T47D (cell line): ENCODE results near the gene GARRE1.

Experiments
- DNase-seq, 2 experiments: peaks; one replicate each; pipeline versions ENCODE4 v3.0.0 to v3.0.0-alpha.2; 2011 to 2012; ENCODE audit warnings: low read depth in 1 of 2, low spot score in 1 of 2
- JUND ChIP-seq: IDR thresholded peaks from 2 replicates; pipeline ENCODE4 v1.6.1; 2012; ENCODE audit warnings: low read depth
- in situ Hi-C: cut with HindIII; loops from 2 replicates; pipeline ENCODE4 v1.10.0; 2016; ENCODE audit warnings: low sequenced_read_pairs, low pct_unique_long_range_greater_than_20kb

Gene GARRE1

GRCh38 chr19:34298891-34299520 is 44.7 kb downstream of the GARRE1 start:
- in situ Hi-C loops: no loop called here
- TF ChIP-seq JUND: no peak
- DNase-seq: no peak

DNA sequence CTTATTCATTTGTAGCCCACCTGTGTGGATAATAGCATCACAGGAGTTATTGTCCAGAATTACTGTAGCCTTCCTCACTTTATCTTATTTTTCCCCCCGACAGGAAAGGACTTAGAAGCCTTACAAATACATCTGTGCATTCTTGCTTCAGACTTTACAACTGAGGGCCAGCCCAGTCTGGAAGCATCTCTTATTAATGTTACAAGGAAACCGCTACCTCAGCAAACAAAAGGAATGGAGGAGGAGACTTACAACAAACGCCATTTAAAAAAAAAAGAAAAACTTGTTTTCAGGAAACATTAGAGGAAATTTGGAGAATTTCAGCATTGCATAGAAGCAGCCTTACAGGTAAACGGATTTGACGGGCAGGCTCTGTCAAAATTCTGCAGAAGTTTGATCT is 45.2 kb downstream of the GARRE1 start:
- DNase-seq: no peak
- TF ChIP-seq JUND: no peak
- in situ Hi-C loops: no loop called here

DNA sequence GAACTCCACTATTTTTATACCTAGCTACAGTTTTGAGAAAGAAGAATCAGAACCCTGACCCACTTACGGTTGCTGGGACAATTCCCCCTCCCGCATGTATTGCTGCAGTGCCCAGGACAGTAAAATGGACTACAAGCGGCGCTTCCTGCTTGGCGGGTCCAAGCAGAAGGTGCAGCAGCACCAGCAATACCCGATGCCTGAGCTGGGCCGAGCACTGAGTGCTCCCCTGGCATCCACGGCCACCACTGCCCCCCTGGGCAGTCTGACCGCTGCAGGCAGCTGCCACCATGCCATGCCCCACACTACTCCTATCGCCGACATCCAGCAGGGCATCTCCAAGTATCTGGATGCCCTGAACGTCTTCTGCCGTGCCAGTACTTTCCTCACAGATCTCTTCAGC is 46.0 kb downstream of the GARRE1 start:
- no peak for TF ChIP-seq JUND
- in situ Hi-C loops: no loop called here
- DNase-seq: no peak

GRCh38 chr19:34300962-34301361 is 46.6 kb downstream of the GARRE1 start:
- TF ChIP-seq JUND: no peak
- in situ Hi-C loops: no loop called here
- no peak for DNase-seq
